ENCODE data around the gene KRTAP5-9.
A peak's percentile ranks its signal among the peaks of the same experiment; 100 is the strongest.
"Not testable (repeated sequence)": the region's sequence is repeated elsewhere in the genome, so short reads cannot be mapped to it uniquely, and the experiment has no call there.

The KRTAP5-9 gene, protein sequence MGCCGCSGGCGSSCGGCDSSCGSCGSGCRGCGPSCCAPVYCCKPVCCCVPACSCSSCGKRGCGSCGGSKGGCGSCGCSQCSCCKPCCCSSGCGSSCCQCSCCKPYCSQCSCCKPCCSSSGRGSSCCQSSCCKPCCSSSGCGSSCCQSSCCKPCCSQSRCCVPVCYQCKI

DNA sequence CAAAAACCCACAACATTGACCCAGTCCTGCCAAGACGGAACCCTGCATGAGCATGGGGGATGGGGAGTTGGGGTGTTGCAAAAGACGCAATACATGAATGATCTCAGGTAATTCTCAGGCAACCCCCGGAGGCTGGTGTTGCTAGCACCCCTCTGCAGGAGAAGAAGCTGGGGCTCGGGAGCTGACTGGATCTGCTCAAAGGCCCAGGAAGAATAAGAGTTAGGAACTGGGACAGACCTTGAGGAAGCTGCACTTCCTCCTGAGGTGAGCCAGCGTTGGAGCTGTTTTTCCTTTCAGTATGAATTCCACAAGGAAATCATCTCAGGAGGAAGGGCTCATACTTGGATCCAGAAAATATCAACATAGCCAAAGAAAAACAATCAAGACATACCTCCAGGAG is at the start of gene KRTAP5-9:
KRTAP5-9 (plus strand) TSS at position 301 of the 400 bp plus-strand sequence. CDS start 238 bp downstream, outside the sequence.
- no peak for DNase-seq

DNA sequence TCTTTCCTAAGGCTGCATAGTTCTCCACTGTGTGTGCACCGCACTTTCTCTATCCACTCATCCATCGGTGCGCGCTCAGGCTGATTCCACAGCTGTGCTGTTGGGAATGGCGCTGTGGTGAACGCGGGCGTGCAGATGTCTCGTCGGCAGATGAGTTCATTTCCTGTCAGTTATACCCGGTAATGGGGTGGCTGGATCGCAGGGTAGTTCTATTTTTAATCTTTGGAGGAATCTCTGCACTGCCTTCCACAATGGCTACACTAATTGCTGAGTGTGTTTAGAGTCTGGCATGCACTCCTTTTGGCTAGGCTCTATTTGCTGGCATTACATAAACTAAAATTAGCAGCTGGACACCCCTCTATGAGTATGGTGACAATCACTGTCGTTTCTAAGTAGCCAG is 49.1 kb upstream of the KRTAP5-9 start:
- no peak for DNase-seq

DNA sequence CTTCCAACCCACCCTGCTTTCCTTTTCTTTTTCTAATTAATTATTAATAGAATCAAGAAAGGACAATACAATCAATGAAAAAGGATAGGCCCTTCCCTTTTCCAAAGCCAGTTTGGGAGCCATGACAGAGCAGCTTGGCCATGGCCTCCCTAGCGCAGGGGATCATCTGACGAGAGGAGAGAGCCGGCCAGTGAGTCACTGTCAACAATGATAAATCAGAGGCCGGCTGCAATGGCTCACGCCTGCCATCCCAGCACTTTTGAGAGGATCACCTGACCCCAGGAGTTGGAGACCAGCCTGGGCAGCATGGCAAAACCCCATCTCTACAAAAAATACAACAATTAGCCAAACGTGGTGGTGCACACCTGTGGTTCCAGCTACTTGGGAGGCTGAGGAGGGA is 48.7 kb upstream of the KRTAP5-9 start:
- DNase-seq = no peak

DNA sequence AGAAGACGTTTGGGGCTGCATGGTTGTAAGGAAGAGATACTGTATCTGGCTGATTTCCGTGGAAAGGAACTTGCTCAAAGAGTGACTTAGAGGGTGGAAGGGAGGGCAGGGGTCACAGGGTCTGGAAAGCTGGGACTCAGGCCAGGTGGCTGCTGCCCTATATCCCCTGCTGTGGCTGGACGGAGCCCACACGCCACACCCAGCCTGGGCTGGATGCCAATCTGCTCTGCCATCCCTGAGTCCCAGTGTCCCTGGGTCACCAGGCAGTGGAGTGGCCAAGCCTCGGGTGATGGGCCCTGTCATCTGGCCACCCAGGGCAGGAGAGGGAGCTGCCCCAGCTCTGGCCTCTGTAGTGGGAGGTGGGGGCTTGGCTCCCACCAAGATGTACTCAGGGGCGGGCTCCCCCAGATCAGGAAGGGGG is 47.6 kb upstream of the KRTAP5-9 start:
- DNase-seq = no peak

DNA sequence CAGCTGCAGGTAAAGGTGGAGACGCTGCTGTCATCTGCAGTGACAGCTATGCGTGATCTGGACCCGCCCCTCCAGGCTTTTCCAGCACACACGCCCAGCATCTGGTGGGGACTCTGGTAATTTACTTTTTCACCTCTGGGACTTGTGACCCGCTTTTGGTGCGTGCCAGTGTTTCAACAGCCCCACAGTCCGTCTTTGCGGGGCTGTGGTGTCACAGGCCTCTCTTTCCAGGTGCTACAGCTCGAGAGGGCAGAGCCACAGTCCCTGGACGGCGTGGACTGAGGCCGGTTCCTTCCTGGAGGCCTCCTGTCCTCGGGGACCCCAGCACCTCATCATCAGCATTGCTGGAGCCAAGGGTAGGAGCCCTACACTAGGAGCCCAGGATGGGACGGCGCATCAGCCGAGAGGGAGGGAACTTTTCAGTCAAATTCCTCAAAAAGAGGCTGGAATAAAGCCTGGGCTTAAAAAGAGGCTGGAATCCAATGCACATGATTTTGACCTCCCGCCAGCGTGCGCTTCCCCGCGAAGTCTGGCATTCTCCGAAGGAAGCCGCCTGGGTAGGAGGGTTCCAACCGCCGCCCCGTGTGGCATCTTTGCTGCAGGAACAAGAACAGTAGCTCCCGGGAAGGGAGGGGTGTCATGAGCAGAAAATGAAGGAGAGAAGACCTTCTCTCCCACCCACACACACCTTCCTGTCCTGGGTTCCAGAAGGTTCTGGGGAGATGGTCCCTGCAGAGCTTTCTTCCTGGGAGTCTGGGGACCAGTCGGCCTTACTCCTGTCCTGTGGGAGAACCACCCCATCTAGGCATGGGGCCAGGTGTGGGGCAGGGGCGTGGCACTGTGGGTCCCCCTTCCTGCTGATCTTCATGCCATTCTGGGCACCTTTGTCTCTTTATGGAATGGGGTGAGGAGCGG is 46.9 kb upstream of the KRTAP5-9 start:
- no peak for DNase-seq

DNA sequence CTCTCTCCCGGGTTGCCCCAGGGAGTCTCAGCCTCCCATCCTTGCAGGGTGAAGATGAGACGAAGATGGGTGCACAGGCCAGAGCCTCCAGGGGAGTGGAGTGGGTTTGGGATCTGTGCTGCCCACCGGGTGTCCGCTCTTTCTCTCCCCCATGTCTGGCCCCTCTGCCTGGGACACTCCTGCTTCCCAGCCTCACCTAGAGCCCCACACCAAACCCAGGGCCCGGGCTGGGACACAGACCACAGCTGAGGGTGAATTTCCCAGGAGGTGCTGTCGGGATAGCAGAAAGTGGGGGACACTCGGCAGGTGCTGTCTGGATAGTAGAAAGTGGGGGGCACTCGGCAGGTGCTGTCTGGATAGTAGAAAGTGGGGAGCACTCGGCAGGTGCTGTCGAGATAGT is 46.2 kb upstream of the KRTAP5-9 start:
- DNase-seq = no peak

DNA sequence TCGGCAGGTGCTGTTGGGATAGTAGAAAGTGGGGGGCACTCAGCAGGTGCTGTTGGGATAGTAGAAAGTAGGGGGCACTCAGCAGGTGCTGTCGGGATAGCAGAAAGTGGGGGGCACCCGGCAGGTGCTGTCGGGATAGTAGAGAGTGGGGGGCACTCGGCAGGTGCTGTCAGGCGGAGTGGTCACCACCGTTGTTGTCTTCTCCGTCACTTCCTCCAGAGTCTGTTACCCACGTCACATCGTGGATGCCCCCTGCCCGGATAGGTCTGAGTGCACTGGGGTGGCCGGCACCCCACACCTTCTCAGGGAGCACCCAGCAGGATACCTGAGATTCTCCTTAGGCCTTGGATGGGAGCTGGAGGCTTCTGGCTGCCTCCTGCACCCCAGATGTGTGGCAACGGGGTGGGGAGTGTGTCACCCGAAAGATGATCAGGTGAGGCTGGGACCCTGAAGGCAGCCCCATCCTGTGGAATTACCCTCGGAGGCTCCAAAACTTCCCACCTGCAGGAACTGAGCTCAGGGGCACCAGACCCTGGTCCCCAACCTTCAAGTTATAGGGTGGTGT is 45.3 kb upstream of the KRTAP5-9 start:
- no peak for DNase-seq

DNA sequence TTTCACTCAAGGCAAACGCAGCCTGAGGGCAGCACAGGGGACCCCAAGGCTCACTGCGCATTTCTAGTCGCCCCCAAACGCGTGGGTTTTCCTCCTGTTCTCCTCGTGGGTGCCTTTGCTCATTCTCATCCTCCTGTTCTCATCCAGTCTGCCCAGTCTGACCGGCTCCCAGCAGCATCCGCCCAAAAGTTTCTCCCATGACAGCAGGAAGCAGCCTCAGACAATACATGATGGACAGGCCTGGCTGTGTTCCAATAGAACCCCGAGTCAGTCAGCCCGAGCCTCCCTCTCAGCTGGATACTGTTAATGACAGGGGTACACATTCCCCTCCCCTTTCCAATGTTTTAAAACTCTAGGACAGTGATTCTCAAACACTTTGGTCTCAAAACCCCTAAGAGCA is 43.7 kb upstream of the KRTAP5-9 start:
- DNase-seq = peak; percentile 1

DNA sequence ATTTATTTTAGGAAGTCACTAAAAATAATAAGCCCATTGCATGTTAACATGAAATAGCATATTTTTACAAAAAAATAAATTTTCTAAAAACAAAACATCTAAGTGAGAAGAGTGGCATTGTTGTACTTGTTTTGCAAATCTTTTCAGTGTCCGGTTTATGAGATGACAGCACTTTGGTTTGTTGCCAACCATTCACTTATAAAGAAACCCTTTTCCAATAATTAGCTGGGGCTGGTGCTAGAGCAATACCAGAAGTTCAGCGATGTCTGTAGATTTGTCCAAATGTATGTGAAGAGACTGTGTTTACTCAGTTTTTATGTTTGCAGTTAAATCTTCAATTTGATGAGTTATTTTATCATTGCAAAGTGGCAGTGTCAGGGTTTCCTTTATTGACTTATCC is 43.2 kb upstream of the KRTAP5-9 start:
- peak; percentile 16 for DNase-seq

DNA sequence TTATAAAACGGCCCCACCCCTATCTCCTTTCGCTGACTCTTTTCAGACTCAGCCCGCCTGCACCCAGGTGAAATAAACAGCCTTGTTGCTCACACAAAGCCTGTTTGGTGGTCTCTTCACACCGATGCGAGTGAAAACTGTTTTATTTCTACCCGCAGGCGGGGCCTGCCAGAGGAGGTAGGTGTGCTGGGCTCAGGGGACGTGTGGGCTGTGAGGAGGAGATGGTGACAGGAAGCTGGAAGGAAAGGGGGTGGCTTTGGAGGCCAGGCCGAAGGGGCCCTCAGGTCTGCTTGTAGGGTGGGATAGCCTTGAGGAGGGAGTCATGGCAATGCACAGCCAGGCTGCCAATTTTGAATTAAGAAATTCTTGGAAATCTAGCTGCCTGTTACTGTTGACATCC is 42.4 kb upstream of the KRTAP5-9 start:
- DNase-seq = no peak

DNA sequence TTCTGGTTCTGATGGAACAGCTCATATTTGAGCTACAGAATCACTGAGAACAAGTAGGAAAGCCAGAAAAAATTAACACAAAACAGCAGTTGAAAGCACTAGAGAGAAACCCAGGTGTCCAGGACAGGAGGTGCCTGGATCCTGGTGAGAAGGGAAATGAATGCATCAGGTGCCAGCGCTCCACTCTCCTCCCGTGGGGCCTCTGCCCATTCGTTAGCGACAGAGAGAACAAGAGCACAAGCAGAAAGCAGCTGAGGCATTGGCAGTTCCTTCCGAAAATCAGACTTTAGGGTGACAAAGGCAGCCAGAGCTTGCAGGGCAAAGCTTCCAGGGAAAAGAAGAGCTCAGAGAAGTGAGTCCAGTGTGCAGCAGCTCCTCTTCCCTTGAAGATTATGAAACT is 41.1 kb upstream of the KRTAP5-9 start:
- DNase-seq = no peak

DNA sequence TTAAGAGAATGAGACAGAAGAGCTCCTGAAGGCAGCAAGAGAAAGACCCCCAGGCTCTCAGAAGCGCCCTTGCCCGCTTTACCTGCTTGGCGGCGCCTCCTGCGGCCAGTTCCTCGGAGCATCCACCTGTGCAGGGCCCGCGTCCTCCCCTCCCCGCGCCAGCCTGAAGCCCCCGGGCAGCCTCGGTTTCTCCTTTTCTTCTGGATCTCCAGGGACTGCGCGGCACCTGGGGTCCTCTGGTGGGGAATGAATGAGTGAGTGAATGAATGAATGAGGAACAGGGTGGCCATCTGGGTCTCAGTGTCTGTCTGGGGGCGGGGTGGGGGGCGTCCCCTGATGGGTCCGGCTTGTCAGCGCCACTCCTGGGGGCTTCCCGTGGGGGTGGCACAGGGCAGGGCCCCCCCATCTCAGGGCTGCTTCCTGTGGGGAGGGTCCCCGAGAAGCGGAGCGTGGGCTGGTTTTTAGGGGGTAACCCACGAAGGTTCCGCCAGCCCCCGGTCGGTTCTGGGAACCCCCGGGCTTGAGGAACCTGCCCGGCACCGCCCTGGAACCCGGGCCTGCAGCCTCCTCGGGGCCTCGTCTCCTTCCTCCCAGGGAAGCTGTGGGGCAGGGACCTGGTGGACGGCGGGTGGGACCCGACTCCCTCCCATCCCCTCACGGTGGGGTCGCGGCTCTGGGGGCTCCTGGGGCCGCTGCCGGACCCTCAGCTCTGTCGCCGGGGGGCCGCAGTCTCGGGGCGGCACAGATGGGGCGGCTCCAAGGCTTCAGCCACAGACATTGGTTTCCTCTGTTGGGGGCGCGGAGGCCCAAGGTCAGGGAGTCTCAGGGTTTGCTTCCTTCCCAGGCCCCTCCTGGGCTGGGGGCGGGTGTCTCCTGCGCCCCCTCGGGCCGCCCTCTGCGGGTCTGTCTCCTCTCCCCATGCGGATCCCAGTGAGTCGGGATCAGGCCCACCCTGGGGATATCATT is 29.4 kb upstream of the KRTAP5-9 start:
- no peak for DNase-seq

DNA sequence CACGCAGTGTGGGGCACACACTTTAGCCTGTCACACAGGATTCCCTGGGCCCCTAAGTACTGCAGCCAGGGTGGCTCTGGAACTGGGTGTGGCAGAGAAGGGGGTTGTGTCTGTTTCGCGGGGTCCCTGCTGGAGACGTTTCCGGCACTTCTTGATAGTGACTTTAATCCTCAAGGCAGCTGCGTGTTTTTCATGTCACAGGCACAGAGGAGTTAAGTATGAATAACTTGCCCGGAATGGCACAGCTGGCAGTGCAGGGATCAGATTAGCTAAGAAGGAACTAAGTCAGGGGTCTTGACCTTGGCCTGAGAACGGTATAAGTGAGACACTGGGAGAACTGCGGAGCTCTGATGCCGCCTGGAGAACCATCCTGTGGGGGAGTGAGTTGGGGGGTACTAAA is 28.7 kb upstream of the KRTAP5-9 start:
- DNase-seq = no peak

DNA sequence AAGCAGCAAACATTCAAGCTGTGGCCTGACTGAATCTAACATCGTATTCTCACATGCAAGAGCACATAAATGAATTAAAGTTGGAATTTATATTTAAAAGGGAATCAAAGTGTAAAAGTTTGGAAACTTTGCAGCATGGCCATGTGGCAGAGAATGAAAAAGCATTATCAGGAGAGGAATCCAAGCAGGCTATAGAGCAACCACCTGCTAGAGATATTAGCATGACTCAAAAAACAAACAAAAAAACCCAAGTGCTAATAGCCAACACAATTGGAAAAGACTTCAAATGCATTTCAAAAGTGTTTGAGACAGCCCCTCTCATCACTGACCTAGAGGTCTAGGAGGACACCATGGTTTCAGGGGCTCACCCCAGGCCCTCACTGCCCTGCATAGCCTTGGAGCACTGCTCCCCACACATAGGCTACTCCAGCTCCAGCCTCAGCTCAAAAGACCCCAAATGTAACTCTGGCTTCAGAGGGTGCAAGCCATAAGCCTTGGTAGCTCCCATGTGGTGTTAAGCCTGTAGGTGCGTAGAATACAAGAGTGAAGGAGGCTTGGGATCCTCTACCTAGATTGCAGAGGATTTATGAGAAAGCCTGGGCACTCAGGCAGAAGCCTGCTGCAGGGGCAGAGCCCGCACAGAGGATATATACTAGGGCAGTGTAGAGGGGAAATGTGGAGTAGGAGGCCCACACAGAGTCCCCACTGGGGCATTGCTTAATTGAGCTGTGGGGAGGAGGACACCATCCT is 22.9 kb upstream of the KRTAP5-9 start:
- DNase-seq = no peak

DNA sequence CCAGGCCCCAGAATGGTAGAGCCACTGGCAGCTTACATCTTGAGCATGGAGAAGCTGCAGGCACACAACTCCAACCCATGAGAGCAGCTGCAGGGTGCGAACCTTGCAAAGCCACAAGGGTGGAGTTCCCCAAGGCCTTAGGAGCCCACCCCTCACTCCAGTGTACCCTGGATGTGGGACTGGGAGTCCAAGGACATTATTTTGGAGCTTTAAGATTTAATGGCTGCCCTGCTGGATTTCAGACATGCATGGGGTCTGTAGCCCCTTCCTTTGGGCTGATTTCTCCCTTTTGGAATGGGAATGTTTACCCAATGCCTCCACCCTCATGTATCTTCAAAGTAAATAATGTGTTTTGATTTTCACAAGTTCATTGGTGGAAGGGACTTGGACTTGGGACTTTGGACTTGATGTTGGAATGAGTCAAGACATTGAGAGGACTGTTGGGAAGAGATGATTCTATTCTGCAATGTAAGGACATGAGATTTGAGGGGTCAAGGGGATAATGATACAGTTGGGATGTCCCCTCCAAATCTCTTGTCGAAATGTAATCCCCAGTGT is 22.2 kb upstream of the KRTAP5-9 start:
- DNase-seq = no peak

DNA sequence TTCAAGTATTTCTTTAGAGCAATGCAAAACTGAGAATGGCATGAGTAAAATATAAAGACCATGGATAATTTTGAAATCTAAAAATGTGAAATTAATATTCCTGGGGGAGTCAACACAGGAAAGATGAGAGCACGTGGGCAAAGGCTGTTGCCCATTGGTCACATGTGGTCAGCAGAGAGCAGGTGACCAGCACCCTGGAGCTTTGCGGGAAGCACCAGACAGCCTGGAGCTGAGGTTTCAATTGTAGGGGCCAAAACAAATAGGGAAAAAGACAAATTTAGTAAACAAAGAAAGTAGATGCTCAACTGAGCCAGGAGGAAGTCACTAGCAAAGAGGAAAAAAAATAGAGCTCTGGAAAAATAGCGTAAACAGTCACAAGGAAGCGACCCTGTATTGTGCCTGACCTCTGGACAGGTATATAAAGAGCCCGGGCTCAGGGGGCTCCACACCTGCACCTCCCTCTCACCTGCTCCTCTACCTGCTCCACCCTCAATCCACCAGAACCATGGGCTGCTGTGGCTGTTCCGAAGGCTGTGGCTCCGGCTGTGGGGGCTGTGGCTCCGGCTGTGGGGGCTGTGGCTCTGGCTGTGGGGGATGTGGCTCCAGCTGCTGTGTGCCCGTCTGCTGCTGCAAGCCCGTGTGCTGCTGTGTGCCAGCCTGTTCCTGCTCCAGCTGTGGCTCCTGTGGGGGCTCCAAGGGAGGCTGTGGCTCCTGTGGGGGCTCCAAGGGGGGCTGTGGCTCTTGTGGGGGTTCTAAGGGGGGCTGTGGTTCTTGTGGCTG is 21.2 kb upstream of the KRTAP5-9 start, which contains the start of gene KRTAP5-7:
KRTAP5-7 (plus strand) TSS at position 472 of the 780 bp plus-strand sequence; CDS start at position 506, 34 bp downstream.
- not testable (repeated sequence) for DNase-seq

DNA sequence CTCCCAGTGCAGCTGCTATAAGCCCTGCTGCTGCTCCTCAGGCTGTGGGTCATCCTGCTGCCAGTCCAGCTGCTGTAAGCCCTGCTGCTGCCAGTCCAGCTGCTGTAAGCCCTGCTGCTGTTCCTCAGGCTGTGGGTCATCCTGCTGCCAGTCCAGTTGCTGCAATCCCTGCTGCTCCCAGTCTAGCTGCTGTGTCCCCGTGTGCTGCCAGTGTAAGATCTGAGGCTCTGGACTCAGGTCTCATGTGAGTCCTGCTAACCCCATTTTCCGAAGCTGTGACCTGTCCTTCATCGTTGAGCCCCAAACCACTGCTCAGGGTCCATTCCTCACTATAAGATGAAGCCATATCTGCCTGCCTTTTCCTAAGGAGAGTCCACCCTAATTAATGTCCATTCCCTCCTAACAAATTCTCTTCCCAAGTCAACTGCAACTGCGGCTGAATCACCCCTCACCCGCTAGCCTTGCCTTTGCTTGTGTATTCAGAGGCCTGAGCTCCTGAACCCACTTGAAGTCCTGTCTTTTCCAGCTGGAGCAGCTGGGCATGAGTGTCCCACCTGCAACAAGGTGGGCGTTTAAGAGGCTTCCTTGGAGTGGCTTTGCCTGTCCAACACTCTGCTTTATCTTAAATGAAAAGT is 20.5 kb upstream of the KRTAP5-9 start:
- DNase-seq = no peak

DNA sequence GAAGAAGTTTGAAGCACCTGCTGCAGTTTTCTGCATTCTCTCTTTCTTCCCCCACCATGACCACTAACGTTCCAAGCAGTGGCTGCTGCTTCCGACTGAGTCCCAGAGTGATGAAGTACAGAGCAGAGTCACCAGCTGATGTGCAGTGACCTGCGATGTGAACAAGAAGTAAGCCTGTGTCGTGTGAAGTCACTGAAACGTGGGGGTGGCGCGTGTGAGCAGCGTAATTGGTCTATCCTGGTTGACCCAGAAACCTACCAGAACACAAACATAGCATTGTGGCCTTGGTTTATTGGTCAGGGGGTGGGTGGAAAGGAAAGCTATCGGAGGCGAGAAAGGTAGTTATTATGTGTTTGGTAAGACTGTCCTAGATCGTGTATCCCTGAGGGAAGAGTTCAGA is 17.6 kb upstream of the KRTAP5-9 start:
- DNase-seq = no peak

DNA sequence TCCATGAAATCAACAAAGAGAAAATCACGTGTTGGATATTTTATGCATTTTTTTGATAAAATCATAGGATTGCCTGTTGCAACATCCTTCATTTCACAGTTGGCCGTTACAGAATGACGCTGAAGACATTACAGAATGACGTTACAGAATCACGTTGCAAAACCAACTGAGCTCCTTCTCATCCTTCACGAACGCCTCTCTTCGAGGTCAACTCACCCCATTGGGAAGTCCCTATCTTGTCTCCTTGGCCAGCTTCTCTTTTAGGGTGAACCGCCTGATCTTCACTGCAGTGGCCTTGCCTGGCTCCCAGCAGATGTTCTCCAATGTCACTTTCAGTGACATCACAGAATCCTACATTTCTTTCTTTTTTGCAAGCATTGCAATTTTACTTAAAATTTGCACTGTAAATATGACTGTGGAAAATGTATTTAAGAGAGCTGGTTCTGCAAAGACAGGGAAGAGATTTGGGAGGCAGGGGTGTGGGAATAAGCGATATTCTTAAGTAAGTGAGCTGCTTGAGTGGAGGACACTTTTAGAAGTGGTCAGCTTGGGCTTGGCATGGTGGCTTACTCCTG is 16.1 kb upstream of the KRTAP5-9 start:
- no peak for DNase-seq

All from NCI-H1105 treated with DMSO at 0.1 percent for 48 hours (cell line).